ENCODE results near the gene ADM. TPM values are rescaled to one million over a fixed set of nuclear protein-coding genes. Genes with fewer than 3 reads are reported as not detected.

Gene ADM
- total and polyA plus RNA-seq, 2 donors (not counting 3 experiments of a cell fraction or from before 2014, with no cell fraction given), result 45.3 to 55.5 TPM

DNA sequence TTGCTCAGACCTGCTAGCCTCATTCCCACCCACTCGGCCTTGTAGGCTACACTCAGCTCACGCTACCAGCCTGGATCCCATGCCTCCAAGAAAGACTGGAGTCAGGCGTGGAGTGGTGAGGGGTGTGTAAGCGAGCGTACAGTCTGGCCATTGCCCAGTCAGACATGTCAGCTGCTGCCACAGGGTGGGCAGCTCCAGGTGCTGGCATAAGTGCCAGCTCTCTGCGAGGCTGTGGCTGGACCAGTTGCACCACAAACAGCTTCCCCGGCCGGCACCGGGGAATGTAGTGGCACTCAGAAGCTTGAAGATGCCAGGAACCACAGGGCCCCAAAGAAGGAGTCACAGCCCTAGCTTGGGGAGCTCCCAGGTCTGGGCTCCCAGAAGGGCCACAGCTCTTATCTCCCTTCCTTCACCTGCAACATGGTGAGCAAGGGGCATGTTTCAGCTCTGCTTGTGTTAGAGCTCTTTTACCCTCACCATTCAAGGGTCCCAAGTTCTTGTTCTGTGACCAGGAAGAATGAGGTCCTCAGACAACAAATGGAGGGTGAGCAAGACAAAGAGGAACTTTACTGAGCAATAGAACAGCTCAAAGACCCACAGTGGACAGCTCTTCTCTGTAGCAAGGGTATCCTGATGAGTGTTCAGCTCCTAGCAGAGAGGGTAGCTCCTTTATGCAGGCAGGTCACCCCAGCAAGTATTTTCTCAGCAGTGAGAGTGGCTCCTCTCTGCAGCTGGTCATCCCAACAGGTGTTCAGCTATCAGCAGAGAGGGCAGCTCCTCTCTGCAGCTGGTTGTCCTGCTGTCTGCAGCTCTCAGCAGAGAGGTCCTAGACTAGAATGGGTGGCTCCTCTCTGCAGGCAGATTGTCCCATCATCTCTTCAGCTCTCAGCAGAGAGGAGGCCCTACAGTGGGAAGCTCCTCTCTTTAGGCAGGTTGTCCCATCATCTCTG lies 16.8 kb upstream of the ADM start:
- no peak overlapping the region for H3K27ac ChIP-seq (ENCODE audit: insufficient read depth, low read depth, low read length)

More for the DNA sequence above, 16.8 kb upstream of the ADM start:
- no TSS peak for BruUV-seq (replicated peaks)
- DNase-seq (ENCODE audit: low read depth, low spot score), result no peak
- dilution Hi-C loops (cut with MboI; ENCODE audit: extremely low pct_ligation_motif_present, low sequenced_read_pairs), result no loop called here
- no peak overlapping the region for H3K9ac ChIP-seq (replicated peaks; ENCODE audit: extremely low read depth, insufficient read depth, low read length)
- no peak for FAIRE-seq
- peaks cover 0 to 2% of the 10 kb centered on the region in 2 experiments for H3K36me3 ChIP-seq (ENCODE audit: control insufficient read depth in 2 of 2, extremely low read depth in 1 of 2, insufficient read depth in 2 of 2, low read length in 2 of 2)
- TF ChIP-seq FOS (IDR thresholded peaks at IDR 0.05; ENCODE audit: borderline replicate concordance, insufficient read depth, low read length) (no peak), POLR2AphosphoS5 (IDR thresholded peaks at IDR 0.05; ENCODE audit: insufficient read depth, low read depth, low read length) (no peak), JUN (IDR thresholded peaks at IDR 0.05; ENCODE audit: borderline replicate concordance, insufficient read depth, insufficient read length, low read depth) (no peak), POLR2A (IDR thresholded peaks at IDR 0.05; ENCODE audit: low read depth, low read length) (no peak), GATA2 (IDR thresholded peaks at IDR 0.05; ENCODE audit: insufficient read depth, insufficient read length, low read depth, low read length) (no peak)
- TF ChIP-seq, protein P1, sequence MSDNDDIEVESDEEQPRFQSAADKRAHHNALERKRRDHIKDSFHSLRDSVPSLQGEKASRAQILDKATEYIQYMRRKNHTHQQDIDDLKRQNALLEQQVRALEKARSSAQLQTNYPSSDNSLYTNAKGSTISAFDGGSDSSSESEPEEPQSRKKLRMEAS (IDR thresholded peaks at IDR 0.05; ENCODE audit: insufficient read depth, insufficient read length), result no peak
- no peak overlapping the region for H3K4me2 ChIP-seq (ENCODE audit: insufficient read depth, low read length)
- intact Hi-C loops (cut with micrococcal nuclease), result no loop called here
- ChIA-PET CTCF (interaction anchor here (0.7 to 1.3 kb wide), 3 partner anchors 10 to 100 kb away, joined by 3 to 4 read pairs (median 4); no protein-coding TSS in a partner anchor), POLR2A (interaction anchor here (1.5 kb wide), 1 partner anchor 17 kb away, joined by 7 read pairs; the partner anchor contains the start of gene ADM)
- no peak overlapping the region for H2AFZ ChIP-seq (ENCODE audit: low read depth, low read length)
- peaks cover 82% of the 10 kb centered on the region for H3K79me2 ChIP-seq (ENCODE audit: control insufficient read depth, insufficient read depth, low read length)
- H3K9me3 ChIP-seq (replicated peaks; ENCODE audit: control insufficient read depth, insufficient read depth, low read length), result no peaks in the 10 kb centered on the region
- H3K4me3 ChIP-seq (replicated peaks in 1 of 3; ENCODE audit: insufficient read depth in 1 of 3, low read depth in 1 of 3, low read length in 3 of 3), result no peak overlapping the region
- H3K9me1 ChIP-seq (replicated peaks; ENCODE audit: control insufficient read depth, extremely low read depth, insufficient read depth, low read length), result no peaks in the 10 kb centered on the region
- H3K4me1 ChIP-seq (ENCODE audit: control insufficient read depth, extremely low read depth, insufficient read depth, low read length), result peaks cover 14% of the 10 kb centered on the region
- H4K20me1 ChIP-seq (replicated peaks; ENCODE audit: control insufficient read depth, extremely low read depth, insufficient read depth, low read length), result no peaks in the 10 kb centered on the region
- H3K27me3 ChIP-seq (ENCODE audit: control insufficient read depth in 2 of 2, insufficient read depth in 2 of 2, low read length in 2 of 2), result no peaks in the 10 kb centered on the region

Measured in endothelial cell of umbilical vein (primary cell).